Tibial nerve (tissue), 4 donors: Measurements from ENCODE around the gene EP300.

Experiments used
- CTCF ChIP-seq, 5 experiments: fragments of 200-600 bp in 3 of 5; fragments of 450-650 bp in 2 of 5; sonication (generic) in 3 of 5; IDR thresholded peaks; one replicate each; pipeline ENCODE4 v1.5.1; 2016 to 2019; ENCODE audit warnings: antibody characterized with exemption in 5 of 5, mild to moderate bottlenecking in 3 of 5, moderate library complexity in 2 of 5
- EP300 ChIP-seq, 2 donors: sonication (generic); formaldehyde crosslinking; IDR thresholded peaks; one replicate each; pipeline ENCODE4 v1.6.1; 2017; ENCODE audit warnings: antibody characterized with exemption in 2 of 2, mild to moderate bottlenecking in 1 of 2
- POLR2A ChIP-seq, 2 donors: fragments of 450-650 bp; IDR thresholded peaks; one replicate each; pipeline ENCODE4 v1.6.1; 2017; ENCODE audit warnings: antibody characterized with exemption in 2 of 2, mild to moderate bottlenecking in 2 of 2, moderate library complexity in 2 of 2

GRCh38 chr22:41169157-41169556 lies 76.8 kb downstream of the EP300 start:
- TF ChIP-seq CTCF (IDR thresholded peaks at IDR 0.05) (no peak), POLR2A (IDR thresholded peaks at IDR 0.05) (no peak), EP300 (IDR thresholded peaks at IDR 0.05) (no peak)
